NCI-H226 (cell line): ENCODE data around the gene ARHGEF7.

ENCODE experiments used
- DNase-seq: peaks from one replicate; pipeline ENCODE4 v3.0.0-alpha.2; 2015

The ARHGEF7 gene

DNA sequence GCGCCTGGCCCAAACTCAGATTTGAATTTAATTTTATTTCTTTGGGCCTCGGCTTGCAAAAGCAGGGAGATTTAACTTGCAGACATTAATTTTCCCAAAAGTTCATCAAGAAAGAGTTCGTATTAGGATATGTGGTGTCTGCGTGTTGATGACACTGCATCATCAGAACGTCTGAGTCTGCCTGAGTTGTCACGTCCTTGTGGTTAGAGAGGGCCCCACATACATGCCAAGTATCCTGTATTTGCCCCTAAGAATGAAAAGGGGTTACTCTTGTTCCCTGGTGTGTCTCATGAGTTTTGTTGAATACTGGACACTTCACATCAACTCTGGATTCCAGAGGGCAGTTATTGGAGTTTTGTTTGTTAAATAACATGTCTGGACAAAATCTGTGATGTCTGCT lies 199.7 kb downstream of the ARHGEF7 start:
- no peak for DNase-seq

- no peak for DNase-seq
These were observed 200.4 kb downstream of the ARHGEF7 start for GRCh38 chr13:111315347-111315995.

- no peak for DNase-seq
These were observed 201.1 kb downstream of the ARHGEF7 start for GRCh38 chr13:111316161-111316730.

GRCh38 chr13:111317042-111317550 lies 202.0 kb downstream of the ARHGEF7 start:
- DNase-seq: no peak

- no peak for DNase-seq
These were observed 202.6 kb downstream of the ARHGEF7 start for GRCh38 chr13:111317571-111318345.

- no peak for DNase-seq
These were observed 203.3 kb downstream of the ARHGEF7 start for GRCh38 chr13:111318386-111318785.

DNA sequence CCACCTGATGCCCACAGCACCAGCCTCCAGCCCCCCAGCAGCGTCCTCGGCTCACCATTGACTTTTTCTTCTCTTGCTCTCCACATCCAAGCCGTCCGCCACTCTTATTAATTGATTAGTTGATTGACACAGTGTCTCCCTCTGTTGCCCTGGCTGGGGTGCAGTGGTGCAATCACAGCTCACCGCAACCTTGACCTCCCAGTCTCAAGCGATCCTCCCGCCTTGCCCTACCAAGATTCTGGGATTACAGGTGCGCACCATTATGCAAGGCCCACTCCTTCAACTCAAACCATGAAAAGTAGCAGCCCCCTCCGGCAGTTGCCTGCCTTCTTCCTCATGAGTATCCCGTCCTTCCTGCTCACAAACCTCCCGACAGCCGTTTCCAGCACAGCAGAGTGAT lies 204.4 kb downstream of the ARHGEF7 start:
- no peak for DNase-seq

DNA sequence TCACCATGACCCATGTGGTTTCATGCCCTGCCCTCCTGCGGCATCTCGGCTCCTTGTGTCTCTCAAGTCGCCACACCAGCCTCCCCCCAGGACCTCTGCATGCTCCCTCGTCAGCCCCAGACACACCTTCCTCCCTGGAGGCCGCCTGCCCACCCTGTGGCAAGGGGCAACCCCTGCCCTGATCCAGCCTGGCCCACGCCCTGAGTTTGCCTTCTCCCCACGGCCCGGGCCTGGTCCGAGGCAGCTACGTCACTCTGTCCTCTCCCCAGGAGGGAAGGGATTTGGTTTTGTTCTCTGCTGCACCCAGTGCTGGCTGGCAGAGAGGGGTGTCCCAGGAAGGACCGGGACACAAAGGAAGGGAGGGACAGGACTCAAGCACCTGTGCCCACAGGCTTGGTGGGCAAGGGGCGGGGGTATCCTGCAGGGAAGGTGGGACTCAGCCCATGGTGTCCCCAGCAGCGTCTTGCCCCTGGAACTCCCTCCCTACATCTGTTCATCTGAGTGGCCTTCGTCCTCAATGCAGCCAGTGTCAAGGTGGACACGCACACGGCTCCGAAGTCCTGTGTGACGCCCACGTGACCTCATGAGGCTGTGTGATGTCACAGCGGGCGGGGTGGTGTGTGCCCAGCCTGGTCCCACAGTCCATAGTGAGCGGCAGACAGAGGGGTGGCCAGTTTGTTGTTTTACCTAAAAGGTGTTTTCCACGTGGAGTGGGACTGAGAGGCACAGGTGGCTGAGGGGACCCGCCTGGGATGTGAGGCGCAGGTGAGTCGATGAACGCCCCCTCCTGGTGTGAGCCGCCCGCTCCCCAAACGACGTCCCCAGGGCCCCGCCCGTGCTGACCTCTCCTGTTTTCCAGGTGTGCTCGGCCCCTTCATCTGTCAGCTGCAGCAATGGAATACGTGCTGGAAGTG lies 205.1 kb downstream of the ARHGEF7 start, which contains the start of gene TEX29:
TSS of gene TEX29 (plus strand) at position 645 of the 914 bp plus-strand sequence. CDS start at position 894, 249 bp downstream.
- DNase-seq: no peak

DNA sequence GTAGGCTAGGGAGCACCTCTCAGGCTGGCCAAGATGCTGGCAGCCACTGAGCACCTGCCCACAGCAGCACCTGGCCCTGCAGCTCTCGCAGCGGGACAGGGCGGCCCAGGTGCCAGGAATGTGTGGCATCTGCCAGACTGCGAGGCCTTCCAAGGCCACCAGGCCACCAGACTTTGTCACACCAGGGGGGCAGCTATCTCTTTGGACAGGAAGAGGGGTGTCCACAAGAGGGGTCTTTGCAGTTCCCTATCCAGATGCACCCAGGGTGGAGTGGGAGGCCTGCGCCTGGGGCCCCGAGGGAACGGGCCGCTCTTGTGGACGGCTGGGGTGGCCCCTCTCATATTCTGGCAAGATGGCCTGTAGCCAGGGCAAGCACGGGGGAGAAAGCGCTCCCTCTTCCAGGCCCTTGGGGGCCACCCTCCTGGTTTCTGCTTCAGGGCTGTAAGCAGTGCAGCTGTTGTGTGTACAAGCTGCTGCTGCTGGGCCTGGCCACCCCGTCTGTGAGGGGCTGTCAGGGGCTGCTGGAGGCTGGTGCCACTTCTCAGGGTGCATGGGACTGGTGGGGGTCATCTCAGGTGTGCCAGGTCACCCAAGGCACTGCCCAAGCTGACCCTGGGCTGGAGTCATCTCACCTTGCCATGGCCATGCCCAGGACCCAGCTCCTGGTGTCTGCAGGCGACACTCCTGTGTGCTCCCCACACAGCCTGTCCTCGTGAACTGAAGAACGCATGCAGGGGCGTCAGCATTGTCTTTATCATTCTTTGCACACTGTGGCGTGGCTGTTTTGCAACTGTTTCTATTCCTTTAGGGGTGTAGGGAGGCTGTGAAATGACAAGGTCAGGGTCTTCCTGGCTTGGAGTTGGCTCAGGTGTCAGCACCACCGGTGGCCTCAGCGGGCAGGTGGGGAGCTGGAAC lies 207.1 kb downstream of the ARHGEF7 start:
- no peak for DNase-seq

GRCh38 chr13:111322916-111323331 lies 207.8 kb downstream of the ARHGEF7 start:
- no peak for DNase-seq

GRCh38 chr13:111323549-111323948 lies 208.4 kb downstream of the ARHGEF7 start:
- DNase-seq: no peak

DNA sequence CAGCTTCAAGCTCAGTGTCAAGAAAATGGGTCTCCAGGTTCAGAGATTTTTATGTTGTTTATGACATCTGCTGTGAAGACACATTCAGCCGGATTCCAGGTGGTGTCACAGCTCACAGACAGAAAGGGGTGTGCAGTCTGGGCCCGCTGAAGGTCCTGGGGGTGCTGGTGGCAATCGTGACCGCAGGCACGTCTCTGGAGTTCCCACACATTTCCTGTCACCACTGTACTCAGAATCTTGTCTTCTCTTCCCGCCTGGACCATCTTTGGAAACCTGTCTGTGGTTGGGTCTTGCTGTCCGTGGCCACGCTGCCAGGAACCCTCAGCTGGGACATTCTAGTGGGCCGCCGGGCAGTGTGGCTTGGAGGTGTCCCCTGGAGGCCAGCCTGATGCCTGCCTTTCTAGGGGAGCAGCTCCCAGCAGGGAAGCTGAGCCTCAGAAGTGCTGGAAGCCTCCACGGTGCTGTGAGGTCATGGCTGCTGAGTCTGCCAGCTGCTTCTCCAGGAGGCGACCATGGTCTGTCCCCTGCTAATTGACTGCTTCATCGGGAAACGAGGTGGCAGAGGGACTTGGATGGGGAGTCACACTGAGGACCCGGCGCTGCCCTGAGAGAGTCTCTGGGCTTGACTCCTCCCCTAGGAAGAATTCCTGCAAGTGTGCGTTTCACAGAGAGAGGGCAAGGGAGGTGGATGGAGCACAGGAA lies 209.0 kb downstream of the ARHGEF7 start:
- DNase-seq: no peak

GRCh38 chr13:111324736-111325135 lies 209.6 kb downstream of the ARHGEF7 start:
- DNase-seq: no peak

- DNase-seq: no peak
These were observed 210.2 kb downstream of the ARHGEF7 start for GRCh38 chr13:111325146-111325890.

DNA sequence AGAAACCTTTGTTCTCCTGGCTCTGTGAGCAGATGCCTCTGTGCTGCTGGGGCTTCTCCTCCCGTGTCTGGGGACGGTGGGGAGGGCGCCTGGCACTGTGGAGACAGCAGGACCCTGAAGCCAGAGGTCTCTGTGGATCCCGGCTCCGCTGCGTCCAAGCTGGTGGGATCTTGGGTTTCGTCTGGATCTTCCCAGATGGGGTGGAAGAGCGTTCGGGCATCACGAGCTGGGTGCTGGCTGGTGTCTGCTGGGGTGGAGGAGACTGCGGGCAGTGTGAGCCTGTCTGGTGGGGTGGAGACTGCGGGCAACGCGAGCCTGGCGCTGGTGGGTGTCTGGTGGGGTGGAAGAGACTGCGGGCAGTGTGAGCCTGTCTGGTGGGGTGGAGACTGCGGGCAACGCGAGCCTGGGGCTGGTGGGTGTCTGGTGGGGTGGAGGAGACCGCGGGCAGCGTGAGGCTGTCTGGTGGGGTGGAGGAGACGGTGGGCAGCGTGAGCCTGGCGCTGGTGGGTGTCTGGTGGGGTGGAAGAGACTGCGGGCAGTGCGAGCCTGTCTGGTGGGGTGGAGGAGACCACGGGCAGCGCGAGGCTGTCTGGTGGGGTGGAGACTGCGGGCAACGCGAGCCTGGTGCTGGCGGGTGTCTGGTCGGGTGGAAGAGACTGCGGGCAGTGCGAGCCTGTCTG lies 211.0 kb downstream of the ARHGEF7 start:
- no peak for DNase-seq

DNA sequence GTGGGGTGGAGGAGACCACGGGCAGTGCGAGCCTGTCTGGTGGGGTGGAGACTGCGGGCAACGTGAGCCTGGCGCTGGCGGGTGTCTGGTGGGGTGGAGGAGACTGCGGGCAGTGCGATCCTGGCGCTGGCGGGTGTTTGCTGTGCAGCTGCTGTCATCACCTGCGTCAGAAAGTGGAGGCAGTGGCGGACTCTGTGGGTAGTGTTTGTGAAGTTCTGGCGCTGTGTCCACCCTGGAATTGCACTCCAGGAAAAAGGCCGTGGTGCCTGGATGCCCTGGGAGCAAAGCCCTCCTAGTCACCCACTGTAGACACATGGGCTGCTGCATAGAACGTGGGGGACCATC lies 211.5 kb downstream of the ARHGEF7 start:
- no peak for DNase-seq

DNA sequence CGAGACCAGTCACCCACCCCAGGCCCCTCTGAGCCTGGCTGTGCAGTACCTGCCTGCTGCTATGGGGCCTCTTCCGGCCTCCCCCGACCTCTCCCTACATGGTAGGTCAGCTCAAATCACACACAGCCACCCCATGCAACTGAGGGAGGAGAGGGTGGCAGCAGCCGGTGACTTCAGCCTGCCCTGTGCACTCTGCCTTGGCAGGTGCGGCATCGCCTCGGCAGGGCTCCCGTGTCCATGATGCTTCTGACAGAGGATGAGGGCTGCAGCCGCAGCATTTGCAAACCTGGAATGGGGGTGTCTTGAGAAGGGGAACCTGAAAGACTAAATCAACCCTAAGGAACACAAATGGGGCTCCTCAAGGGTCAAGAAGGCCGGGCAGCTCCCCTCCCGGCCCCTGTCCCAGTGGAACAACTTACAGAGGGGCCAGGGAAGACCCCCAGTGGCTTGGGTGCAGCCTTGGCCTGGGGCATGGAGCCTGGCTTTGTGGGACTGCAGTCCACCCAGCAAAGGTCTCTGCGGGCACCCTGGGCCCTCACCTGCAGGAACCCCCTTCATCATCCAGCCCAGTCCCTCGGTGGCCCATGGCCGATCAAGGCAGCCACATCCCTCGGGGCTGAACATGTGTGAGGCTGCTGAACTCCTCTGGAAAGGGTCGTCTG lies 212.0 kb downstream of the ARHGEF7 start:
- DNase-seq: no peak

DNA sequence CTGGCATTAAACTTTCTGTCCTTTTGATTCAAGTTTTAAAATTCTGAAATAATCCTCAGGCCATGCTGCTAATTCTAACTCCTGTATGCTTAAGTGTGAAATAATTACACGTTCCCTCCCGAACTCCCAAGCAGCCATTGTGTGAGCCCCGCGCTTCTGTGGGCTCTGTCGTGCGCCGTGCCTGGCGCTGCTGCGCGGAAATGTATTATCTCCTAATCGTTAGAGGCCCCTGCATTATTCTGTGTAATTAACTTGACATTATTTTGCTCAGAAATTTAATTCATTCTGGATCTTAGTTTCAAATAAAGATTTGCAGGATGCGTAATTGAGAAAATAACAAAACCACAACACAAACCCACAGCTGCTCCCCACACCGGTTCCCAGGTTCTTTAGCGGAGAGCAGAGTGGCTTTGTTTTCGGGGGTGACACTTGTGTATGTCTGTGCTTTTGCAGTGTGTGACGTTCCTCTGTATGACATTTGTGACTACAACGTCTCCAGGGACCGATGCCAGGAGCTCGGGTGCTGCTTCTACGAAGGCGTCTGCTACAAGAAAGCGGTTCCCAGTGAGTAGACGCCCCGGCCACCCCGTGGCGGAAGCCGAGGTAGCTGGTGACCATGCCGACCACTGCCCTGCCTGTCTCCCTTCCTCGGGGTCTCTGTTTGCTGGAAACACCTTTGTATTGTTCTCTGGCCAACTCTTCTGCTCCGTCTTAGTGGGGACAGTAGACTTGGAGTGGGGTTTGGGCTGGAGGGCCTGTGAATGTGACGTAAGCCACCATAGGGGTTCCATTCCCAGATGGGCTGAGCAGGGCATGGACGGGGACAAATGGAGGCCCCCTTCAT lies 212.8 kb downstream of the ARHGEF7 start:
- DNase-seq: no peak
